Measurements from ENCODE around the gene MAPT. TPM values are rescaled to one million over a fixed set of nuclear protein-coding genes. Genes with fewer than 3 reads are reported as not detected.

The MAPT gene
- polyA plus RNA-seq, 1 experiment = 0.16 TPM

DNA sequence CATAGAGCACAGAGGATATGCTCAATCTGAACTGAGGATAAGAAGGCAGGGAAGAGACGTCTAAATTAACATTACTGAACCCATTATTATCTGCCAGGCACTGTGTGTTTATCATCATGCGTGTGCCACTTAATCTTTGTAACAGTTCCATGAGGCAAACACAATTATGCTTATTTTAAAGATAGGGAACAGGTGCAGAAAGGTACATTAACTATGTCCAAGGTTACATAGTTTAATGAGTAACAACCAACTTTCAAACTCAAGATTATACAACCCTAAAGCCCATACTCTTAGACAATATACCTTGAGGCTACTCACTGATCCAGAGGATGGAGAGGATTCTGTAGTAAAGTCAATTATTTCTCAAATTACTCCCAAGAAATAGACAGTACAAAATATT is 147.9 kb downstream of the MAPT start:
- Histone ChIP-seq H3K4me3 (ENCODE audit: low read depth, low read length) (no peak overlapping the region), H3K36me3 (ENCODE audit: control insufficient read depth, insufficient read depth, low read length) (peaks cover 21% of the 10 kb centered on the region), H3K27me3 (ENCODE audit: control insufficient read depth, insufficient read depth, low read length) (no peaks in the 10 kb centered on the region)
- TF ChIP-seq CTCF (IDR thresholded peaks at IDR 0.05; ENCODE audit: insufficient read depth, low read depth, low read length) = no peak
- POLR2A ChIA-PET = no interaction called here
- CTCF ChIA-PET = interaction anchor here (0.7 to 3.9 kb wide), 4 partner anchors 39 to 245 kb away, joined by 3 to 50 read pairs (median 17); partner anchors contain the start of gene KANSL1
- no peak for DNase-seq (ENCODE audit: low read depth)

DNA sequence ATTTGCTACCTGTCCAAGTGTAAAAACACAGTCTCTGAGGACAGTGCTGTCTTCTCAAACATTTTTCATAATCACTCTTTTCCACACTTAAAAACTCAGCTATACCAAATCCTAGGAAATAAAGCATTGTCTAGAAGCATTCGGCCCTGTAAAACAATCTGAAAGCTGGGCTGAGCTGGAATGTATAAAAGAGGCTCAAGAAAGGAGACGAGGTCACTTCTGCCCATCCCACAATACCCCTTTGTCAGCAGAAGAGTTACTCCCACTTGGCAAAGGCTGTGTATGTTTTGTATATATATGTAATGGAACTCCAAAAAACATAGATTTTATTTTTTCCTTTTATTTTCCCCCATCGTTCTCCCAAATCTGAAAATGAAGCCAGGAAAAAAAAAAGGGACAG is 148.6 kb downstream of the MAPT start:
- Histone ChIP-seq H3K36me3 (ENCODE audit: control insufficient read depth, insufficient read depth, low read length) (peaks cover 20% of the 10 kb centered on the region), H3K27me3 (ENCODE audit: control insufficient read depth, insufficient read depth, low read length) (no peaks in the 10 kb centered on the region), H3K4me3 (ENCODE audit: low read depth, low read length) (no peak overlapping the region)
- TF ChIP-seq CTCF (IDR thresholded peaks at IDR 0.05; ENCODE audit: insufficient read depth, low read depth, low read length) = no peak
- CTCF ChIA-PET = interaction anchor here (0.6 to 3.9 kb wide), 9 partner anchors 9 to 244 kb away, joined by 3 to 50 read pairs (median 3); partner anchors contain the start of gene KANSL1
- POLR2A ChIA-PET = no interaction called here
- DNase-seq (ENCODE audit: low read depth) = no peak

DNA sequence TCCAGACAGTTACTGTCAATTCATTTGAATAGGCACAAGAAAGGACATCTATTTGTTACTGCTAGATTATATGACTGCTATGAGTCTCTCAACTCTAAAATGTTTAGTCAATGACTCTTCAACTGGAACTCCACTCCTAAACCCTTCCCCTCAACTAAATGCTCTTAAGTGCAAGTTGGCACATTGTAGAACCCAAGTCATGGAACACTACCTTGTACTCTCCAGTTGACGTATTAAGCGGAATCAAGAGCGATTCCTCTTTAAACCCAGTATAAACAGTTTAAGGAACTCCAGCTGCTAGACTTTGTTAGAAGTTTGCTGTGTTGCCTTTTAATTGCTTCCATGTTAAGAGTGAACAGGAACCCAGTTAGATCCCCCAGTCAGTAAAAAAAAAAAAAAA is 149.3 kb downstream of the MAPT start:
- POLR2A ChIA-PET = no interaction called here
- Histone ChIP-seq H3K4me3 (ENCODE audit: low read depth, low read length) (no peak overlapping the region), H3K27me3 (ENCODE audit: control insufficient read depth, insufficient read depth, low read length) (no peaks in the 10 kb centered on the region), H3K36me3 (ENCODE audit: control insufficient read depth, insufficient read depth, low read length) (peaks cover 15% of the 10 kb centered on the region)
- DNase-seq (ENCODE audit: low read depth) = no peak
- TF ChIP-seq CTCF (IDR thresholded peaks at IDR 0.05; ENCODE audit: insufficient read depth, low read depth, low read length) = no peak
- CTCF ChIA-PET = interaction anchor here (0.8 to 4.5 kb wide), 21 partner anchors 9 to 170 kb away, joined by 3 to 50 read pairs (median 7); partner anchors contain the start of gene KANSL1

DNA sequence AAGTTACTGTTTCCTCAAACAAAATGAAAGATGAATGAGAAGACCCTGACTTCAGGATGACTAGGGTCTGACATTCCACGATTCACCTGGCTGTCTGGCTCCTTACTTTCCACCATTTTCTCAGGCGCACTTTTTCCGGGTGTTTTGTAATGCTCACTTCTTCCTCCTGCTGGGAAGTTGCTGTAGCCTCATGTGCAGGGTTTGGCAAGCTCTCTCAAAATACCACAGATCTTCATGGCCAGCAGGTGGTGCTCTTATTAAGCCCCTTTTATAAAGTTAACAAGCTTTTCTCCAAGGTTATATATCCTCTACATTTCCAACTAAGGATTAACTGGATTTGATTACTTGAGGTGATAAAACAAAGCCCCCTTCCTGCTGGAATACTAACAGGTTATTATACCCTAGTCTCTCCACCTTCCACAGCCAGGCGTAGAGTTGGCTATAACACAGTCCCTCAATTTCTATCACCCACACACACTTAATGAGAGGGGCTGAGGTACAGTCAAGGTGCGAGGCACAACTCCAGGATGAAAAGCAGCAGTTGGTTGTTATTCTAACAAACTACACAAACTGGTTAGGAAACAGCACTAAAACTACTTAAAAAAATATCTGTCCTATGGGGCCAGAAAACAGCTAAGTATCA is 150.1 kb downstream of the MAPT start:
- Histone ChIP-seq H3K4me3 (ENCODE audit: low read depth, low read length) (no peak overlapping the region), H3K27me3 (ENCODE audit: control insufficient read depth, insufficient read depth, low read length) (no peaks in the 10 kb centered on the region), H3K36me3 (ENCODE audit: control insufficient read depth, insufficient read depth, low read length) (peaks cover 8% of the 10 kb centered on the region)
- POLR2A ChIA-PET = no interaction called here
- peak; percentile 54 for DNase-seq (ENCODE audit: low read depth)
- TF ChIP-seq CTCF (IDR thresholded peaks at IDR 0.05; ENCODE audit: insufficient read depth, low read depth, low read length) = peak; percentile 87
- CTCF ChIA-PET = interaction anchor here (0.6 to 4.5 kb wide), 31 partner anchors 10 to 243 kb away, joined by 3 to 50 read pairs (median 5); partner anchors contain the start of gene KANSL1

- H3K36me3 ChIP-seq (ENCODE audit: control insufficient read depth, insufficient read depth, low read length) = peaks cover 7% of the 10 kb centered on the region
- CTCF ChIA-PET = interaction anchor here (0.8 to 4.5 kb wide), 28 partner anchors 10 to 242 kb away, joined by 3 to 50 read pairs (median 5); partner anchors contain the start of gene KANSL1
- POLR2A ChIA-PET = no interaction called here
- no peak overlapping the region for H3K4me3 ChIP-seq (ENCODE audit: low read depth, low read length)
- DNase-seq (ENCODE audit: low read depth) = no peak
- no peak for TF ChIP-seq CTCF (IDR thresholded peaks at IDR 0.05; ENCODE audit: insufficient read depth, low read depth, low read length)
- no peaks in the 10 kb centered on the region for H3K27me3 ChIP-seq (ENCODE audit: control insufficient read depth, insufficient read depth, low read length)
These were observed 150.6 kb downstream of the MAPT start for GRCh38 chr17:46044989-46045388.
